Measurements from ENCODE around the gene APOC3.

APOC3 gene

GRCh38 chr11:116879800-116880625, 50.3 kb downstream of the APOC3 start:
- DNase-seq: no peak

GRCh38 chr11:116881143-116881542, 51.4 kb downstream of the APOC3 start:
- DNase-seq: no peak

- DNase-seq: no peak
Measured at GRCh38 chr11:116882386-116882785, 52.7 kb downstream of the APOC3 start.

Data from activated CD4-positive, alpha-beta T cell treated with anti-CD3 and anti-CD28 coated beads, Interleukin-2, amount 50 U/mL, for 1 hour (primary cell).